BE2C (cell line): ENCODE data around the gene DISC1.

Source experiments
- DNase-seq: peaks from one replicate; pipeline ENCODE4 v3.0.0-alpha.2; 2020
- H3K27me3 ChIP-seq: fragments of 250-450 bp; sonication (Bioruptor Pico); 2 replicates; pipeline ENCODE4 v1.5.1; 2020; ENCODE audit warnings: mild to moderate bottlenecking
- H3K36me3 ChIP-seq: fragments of 250-450 bp; sonication (Bioruptor Pico); 2 replicates; pipeline ENCODE4 v1.5.1; 2020; ENCODE audit warnings: mild to moderate bottlenecking
- H3K4me1 ChIP-seq: fragments of 250-450 bp; sonication (Bioruptor Pico); 2 replicates; pipeline ENCODE4 v1.5.1; 2020
- H3K4me3 ChIP-seq: 2 replicates; pipeline ENCODE4 v1.5.1; 2011; ENCODE audit warnings: low read depth, low read length
- H3K9me3 ChIP-seq: fragments of 250-450 bp; sonication (Bioruptor Pico); 2 replicates; pipeline ENCODE4 v1.5.1; 2020
- CTCF ChIP-seq: IDR thresholded peaks from 2 replicates; pipeline ENCODE4 v1.5.1; 2012; ENCODE audit warnings: mild to moderate bottlenecking, low read depth, low read length

Gene DISC1

GRCh38 chr1:231847612-231848397 lies 221.2 kb downstream of the DISC1 start:
- no peaks in the 10 kb centered on the region for H3K9me3 ChIP-seq
- DNase-seq = no peak
- H3K4me1 ChIP-seq = no peaks in the 10 kb centered on the region
- no peak overlapping the region for H3K4me3 ChIP-seq
- H3K36me3 ChIP-seq = no peaks in the 10 kb centered on the region
- H3K27me3 ChIP-seq = no peaks in the 10 kb centered on the region
- no peak for TF ChIP-seq CTCF

- Histone ChIP-seq H3K27me3 (no peaks in the 10 kb centered on the region), H3K4me3 (no peak overlapping the region), H3K36me3 (no peaks in the 10 kb centered on the region), H3K9me3 (no peaks in the 10 kb centered on the region), H3K4me1 (no peaks in the 10 kb centered on the region)
- no peak for TF ChIP-seq CTCF
- DNase-seq = no peak
Observed at GRCh38 chr1:231849981-231850380, 223.4 kb downstream of the DISC1 start.

GRCh38 chr1:231850786-231851185 lies 224.2 kb downstream of the DISC1 start:
- Histone ChIP-seq H3K27me3 (no peaks in the 10 kb centered on the region), H3K4me3 (no peak overlapping the region), H3K36me3 (no peaks in the 10 kb centered on the region), H3K9me3 (no peaks in the 10 kb centered on the region), H3K4me1 (no peaks in the 10 kb centered on the region)
- no peak for TF ChIP-seq CTCF
- no peak for DNase-seq

- DNase-seq = no peak
Observed at GRCh38 chr1:231853588-231854207, 227.1 kb downstream of the DISC1 start.

GRCh38 chr1:231855361-231855760 lies 228.8 kb downstream of the DISC1 start:
- no peaks in the 10 kb centered on the region for H3K4me1 ChIP-seq
- H3K36me3 ChIP-seq = no peaks in the 10 kb centered on the region
- TF ChIP-seq CTCF = no peak
- no peaks in the 10 kb centered on the region for H3K27me3 ChIP-seq
- H3K4me3 ChIP-seq = no peak overlapping the region
- DNase-seq = no peak
- no peaks in the 10 kb centered on the region for H3K9me3 ChIP-seq

More at GRCh38 chr1:231853588-231854207, 227.1 kb downstream of the DISC1 start:
- no peaks in the 10 kb centered on the region for H3K27me3 ChIP-seq
- H3K4me3 ChIP-seq = no peak overlapping the region
- no peak for TF ChIP-seq CTCF
- H3K9me3 ChIP-seq = no peaks in the 10 kb centered on the region
- no peaks in the 10 kb centered on the region for H3K36me3 ChIP-seq
- no peaks in the 10 kb centered on the region for H3K4me1 ChIP-seq

GRCh38 chr1:231855926-231856325 lies 229.3 kb downstream of the DISC1 start:
- DNase-seq = no peak
- Histone ChIP-seq H3K9me3 (no peaks in the 10 kb centered on the region), H3K27me3 (no peaks in the 10 kb centered on the region), H3K4me3 (no peak overlapping the region), H3K36me3 (no peaks in the 10 kb centered on the region), H3K4me1 (no peaks in the 10 kb centered on the region)
- no peak for TF ChIP-seq CTCF
